Erythroblast (primary cell): ENCODE data around the gene RAB40C.

ENCODE experiments used
- GATA1 ChIP-seq: IDR thresholded peaks from 2 replicates; pipeline ENCODE4 v1.6.1; 2011; ENCODE audit warnings: low read depth, mild to moderate bottlenecking, control low read depth, low read length, moderate library complexity
- POLR2A ChIP-seq: IDR thresholded peaks from 2 replicates; pipeline ENCODE4 v1.6.1; 2011; ENCODE audit warnings: mild to moderate bottlenecking, low read length

DNA sequence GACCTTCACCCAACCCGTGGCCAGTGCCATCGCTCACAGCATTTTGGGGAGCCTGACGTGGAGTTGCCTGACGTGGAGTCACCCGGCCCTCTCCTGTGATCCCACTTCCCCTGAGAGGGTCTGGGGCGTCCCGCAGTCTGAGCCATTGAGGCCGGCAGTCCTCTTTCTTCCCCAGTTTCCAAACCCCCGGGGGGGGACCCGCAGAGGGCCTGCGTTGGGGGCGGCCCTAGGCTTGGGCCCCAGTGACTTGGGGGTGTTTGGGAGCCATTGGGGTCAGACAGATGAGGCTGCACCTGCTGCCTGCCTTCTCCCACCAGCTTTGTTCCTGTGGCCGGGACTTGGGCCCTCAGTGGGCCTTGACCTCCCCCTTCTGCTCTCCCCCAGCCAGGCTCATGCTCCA lies 79.8 kb downstream of the RAB40C start:
- no peak for TF ChIP-seq POLR2A
- TF ChIP-seq GATA1: no peak
